ENCODE results near the gene TMEM150C. TPM values are rescaled to one million over a fixed set of nuclear protein-coding genes. Genes with fewer than 3 reads are reported as not detected.

Gene TMEM150C
- polyA plus RNA-seq, 1 experiment, result 0.96 TPM

DNA sequence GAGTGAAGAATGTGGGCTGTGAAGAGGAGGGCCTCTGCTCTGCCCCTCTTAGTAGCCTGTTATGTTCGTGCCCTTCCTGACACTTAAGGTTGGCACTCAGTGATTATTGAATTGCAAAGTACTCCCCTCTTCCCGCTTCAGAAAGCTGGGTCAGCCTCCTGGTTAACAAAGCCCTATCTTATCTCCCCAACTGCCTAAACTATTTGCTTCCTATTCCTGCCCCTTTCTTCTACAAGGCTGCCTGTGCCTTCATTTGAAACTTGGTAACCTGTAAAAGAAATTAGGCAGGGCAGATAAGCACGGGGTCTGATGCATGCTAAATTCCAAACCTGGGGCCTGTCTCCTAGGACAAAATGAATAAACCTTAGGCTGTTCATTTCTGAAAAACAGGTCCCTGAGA lies 23.1 kb upstream of the TMEM150C start:
- ChIA-PET POLR2A (no interaction called here), CTCF (no interaction called here)
- Histone ChIP-seq H3K36me3 (ENCODE audit: control insufficient read depth, insufficient read depth, low read length) (no peaks in the 10 kb centered on the region), H3K27me3 (ENCODE audit: control insufficient read depth, insufficient read depth, low read length) (peaks cover 7% of the 10 kb centered on the region; the same call in 1 of the 2 replicates), H3K4me3 (ENCODE audit: low read depth, low read length) (no peak overlapping the region)
- TF ChIP-seq, protein P1, sequence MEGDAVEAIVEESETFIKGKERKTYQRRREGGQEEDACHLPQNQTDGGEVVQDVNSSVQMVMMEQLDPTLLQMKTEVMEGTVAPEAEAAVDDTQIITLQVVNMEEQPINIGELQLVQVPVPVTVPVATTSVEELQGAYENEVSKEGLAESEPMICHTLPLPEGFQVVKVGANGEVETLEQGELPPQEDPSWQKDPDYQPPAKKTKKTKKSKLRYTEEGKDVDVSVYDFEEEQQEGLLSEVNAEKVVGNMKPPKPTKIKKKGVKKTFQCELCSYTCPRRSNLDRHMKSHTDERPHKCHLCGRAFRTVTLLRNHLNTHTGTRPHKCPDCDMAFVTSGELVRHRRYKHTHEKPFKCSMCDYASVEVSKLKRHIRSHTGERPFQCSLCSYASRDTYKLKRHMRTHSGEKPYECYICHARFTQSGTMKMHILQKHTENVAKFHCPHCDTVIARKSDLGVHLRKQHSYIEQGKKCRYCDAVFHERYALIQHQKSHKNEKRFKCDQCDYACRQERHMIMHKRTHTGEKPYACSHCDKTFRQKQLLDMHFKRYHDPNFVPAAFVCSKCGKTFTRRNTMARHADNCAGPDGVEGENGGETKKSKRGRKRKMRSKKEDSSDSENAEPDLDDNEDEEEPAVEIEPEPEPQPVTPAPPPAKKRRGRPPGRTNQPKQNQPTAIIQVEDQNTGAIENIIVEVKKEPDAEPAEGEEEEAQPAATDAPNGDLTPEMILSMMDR (IDR thresholded peaks at IDR 0.05; ENCODE audit: insufficient read depth, low read depth, low read length), result no peak
- no peak for DNase-seq (ENCODE audit: low read depth)

DNA sequence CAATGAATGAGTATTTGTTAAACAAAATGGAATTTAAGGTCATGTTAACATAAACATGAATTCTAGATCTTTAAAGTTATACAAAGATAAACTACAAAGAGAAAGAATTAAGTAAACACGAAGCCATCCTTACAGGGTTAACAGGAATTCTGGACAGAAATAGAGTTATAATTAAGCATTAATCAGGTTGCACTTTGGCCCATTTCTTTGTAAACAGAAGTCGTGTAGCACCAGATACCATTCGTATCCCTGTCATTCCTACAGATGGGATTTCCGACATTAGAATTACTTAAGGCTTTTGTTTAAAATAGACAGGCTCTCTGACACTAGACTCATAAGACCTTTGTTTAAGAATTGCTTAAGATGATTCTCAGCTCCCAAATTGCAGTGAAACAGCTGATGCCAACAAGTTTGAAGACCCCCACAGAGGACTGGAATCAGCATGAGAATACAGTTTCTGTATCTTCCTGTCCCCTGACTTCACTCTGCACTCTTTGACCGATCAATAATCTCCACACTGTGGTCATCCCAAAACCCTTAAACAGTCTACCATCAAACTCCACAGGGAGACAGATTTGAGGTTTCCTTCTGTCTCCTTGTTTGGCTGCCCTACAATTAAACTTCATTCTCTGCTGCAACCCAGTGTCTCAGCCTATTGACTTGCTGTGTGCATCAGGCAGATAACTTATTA lies 22.3 kb upstream of the TMEM150C start:
- DNase-seq (ENCODE audit: low read depth), result no peak
- ChIA-PET CTCF (no interaction called here), POLR2A (no interaction called here)
- Histone ChIP-seq H3K27me3 (ENCODE audit: control insufficient read depth, insufficient read depth, low read length) (peaks cover 7% of the 10 kb centered on the region; the same call in 1 of the 2 replicates), H3K4me3 (ENCODE audit: low read depth, low read length) (no peak overlapping the region), H3K36me3 (ENCODE audit: control insufficient read depth, insufficient read depth, low read length) (no peaks in the 10 kb centered on the region)
- TF ChIP-seq, protein P1 (IDR thresholded peaks at IDR 0.05; ENCODE audit: insufficient read depth, low read depth, low read length), result no peak

DNA sequence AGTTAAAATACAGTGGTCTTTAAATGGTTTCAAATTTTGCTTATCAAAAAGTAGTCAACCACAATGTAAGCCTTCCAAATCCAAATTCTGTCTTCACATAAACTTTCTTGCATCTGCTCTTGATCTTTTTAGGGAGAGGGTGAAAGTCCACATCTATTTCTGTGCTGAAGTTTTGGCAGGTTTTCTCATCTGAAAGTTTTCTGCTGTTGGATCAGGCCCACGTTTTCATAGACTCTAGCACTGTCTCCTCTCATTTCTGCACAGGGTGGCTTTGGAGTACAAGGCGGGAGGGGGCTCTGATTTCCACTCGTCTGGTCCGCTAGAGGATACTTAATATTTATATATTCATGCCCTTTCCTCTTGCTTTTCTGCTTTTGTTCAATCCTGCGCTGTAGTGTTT lies 18.1 kb upstream of the TMEM150C start:
- Histone ChIP-seq H3K27me3 (ENCODE audit: control insufficient read depth, insufficient read depth, low read length) (peaks cover 3% of the 10 kb centered on the region; the same call in 1 of the 2 replicates), H3K36me3 (ENCODE audit: control insufficient read depth, insufficient read depth, low read length) (no peaks in the 10 kb centered on the region), H3K4me3 (ENCODE audit: low read depth, low read length) (no peak overlapping the region)
- no peak for DNase-seq (ENCODE audit: low read depth)
- TF ChIP-seq, protein P1 (IDR thresholded peaks at IDR 0.05; ENCODE audit: insufficient read depth, low read depth, low read length), result no peak
- ChIA-PET POLR2A (no interaction called here), CTCF (interaction anchor here (0.7 kb wide), 1 partner anchor 36 kb away, joined by 3 read pairs; no protein-coding TSS in a partner anchor)

DNA sequence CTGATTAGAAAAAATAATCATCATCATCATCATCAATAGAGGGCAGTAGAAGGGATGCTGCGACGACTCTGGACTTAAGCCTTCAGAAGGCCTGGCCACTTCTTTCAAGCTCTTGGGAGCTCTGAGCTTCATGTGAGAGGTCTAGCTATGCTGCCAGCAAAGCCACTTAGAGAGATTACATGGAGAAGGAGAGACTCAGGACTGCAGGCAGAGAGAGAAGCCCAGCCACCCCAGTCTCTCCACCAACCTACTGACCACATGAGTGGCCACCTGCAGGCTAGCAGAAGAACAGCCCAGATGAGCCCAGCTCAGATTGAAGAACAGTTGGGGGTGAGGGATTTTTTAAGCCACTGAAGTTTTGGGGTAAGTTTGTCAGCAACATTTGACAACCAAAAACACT lies 17.1 kb upstream of the TMEM150C start:
- H3K36me3 ChIP-seq (ENCODE audit: control insufficient read depth, insufficient read depth, low read length), result no peaks in the 10 kb centered on the region
- TF ChIP-seq, protein P1 (IDR thresholded peaks at IDR 0.05; ENCODE audit: insufficient read depth, low read depth, low read length), result peak; percentile 27; the same call in 1 of the 2 replicates
- H3K27me3 ChIP-seq (ENCODE audit: control insufficient read depth, insufficient read depth, low read length), result peaks cover 3% of the 10 kb centered on the region; the same call in 1 of the 2 replicates
- ChIA-PET POLR2A (no interaction called here), CTCF (interaction anchor here (1.0 to 1.3 kb wide), 3 partner anchors 8 to 10 kb away, joined by 3 to 4 read pairs (median 4); no protein-coding TSS in a partner anchor)
- no peak for DNase-seq (ENCODE audit: low read depth)
- H3K4me3 ChIP-seq (ENCODE audit: low read depth, low read length), result no peak overlapping the region

DNA sequence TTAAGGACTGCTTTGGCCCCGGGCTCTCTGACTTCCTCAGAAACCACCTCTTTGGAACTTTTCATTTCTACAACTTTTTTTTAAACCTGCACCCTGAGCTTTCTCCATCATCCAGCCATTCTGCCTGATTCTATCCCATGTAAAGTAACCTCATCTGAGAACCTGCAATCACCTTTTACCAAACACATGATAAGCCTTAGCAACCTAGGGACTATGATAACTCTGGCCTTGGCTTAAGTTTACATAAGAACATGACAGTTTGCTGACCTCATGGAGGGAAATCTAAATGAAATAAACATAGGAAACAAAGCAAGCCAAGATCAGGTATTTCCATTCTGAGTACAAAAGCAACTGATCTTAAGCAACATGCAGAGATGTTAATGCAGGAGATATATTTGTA lies 15.7 kb upstream of the TMEM150C start:
- no peak for DNase-seq (ENCODE audit: low read depth)
- TF ChIP-seq, protein P1 (IDR thresholded peaks at IDR 0.05; ENCODE audit: insufficient read depth, low read depth, low read length), result no peak
- Histone ChIP-seq H3K36me3 (ENCODE audit: control insufficient read depth, insufficient read depth, low read length) (no peaks in the 10 kb centered on the region), H3K27me3 (ENCODE audit: control insufficient read depth, insufficient read depth, low read length) (peaks cover 3% of the 10 kb centered on the region; the same call in 1 of the 2 replicates), H3K4me3 (ENCODE audit: low read depth, low read length) (no peak overlapping the region)
- POLR2A ChIA-PET, result no interaction called here
- CTCF ChIA-PET, result no interaction called here

Measured in BJ (cell line).